HG03060 (cell line): ENCODE data around the gene LPCAT1.

ENCODE experiments used
- ATAC-seq: cut with Tn5 transposase; IDR thresholded peaks from one replicate; pipeline ENCODE4 v1.9.1; 2021; ENCODE audit warnings: low read depth, moderate number of reproducible peaks; ENCODE audit not compliant: unreplicated experiment

The LPCAT1 gene

GRCh38 chr5:1555011-1555807 is 31.4 kb upstream of the LPCAT1 start:
- no peak for ATAC-seq

- ATAC-seq, result no peak
These were observed 30.7 kb upstream of the LPCAT1 start for GRCh38 chr5:1554410-1554967.

- no peak for ATAC-seq
These were observed 30.0 kb upstream of the LPCAT1 start for GRCh38 chr5:1553539-1554409.

GRCh38 chr5:1552521-1553255 is 28.9 kb upstream of the LPCAT1 start:
- ATAC-seq, result no peak

GRCh38 chr5:1551426-1552301 is 27.9 kb upstream of the LPCAT1 start:
- no peak for ATAC-seq

GRCh38 chr5:1550287-1551076 is 26.7 kb upstream of the LPCAT1 start:
- ATAC-seq, result no peak

- ATAC-seq, result no peak
These were observed 25.8 kb upstream of the LPCAT1 start for GRCh38 chr5:1549475-1550030.

- ATAC-seq, result no peak
These were observed 25.1 kb upstream of the LPCAT1 start for GRCh38 chr5:1548702-1549474.

GRCh38 chr5:1547655-1548054 is 23.9 kb upstream of the LPCAT1 start:
- no peak for ATAC-seq

- ATAC-seq, result no peak
These were observed 23.5 kb upstream of the LPCAT1 start for GRCh38 chr5:1547236-1547635.

GRCh38 chr5:1546556-1546955 is 22.8 kb upstream of the LPCAT1 start:
- ATAC-seq, result no peak

GRCh38 chr5:1545805-1546355 is 22.1 kb upstream of the LPCAT1 start:
- no peak for ATAC-seq

GRCh38 chr5:1545126-1545804 is 21.5 kb upstream of the LPCAT1 start:
- ATAC-seq, result no peak

GRCh38 chr5:1544294-1544961 is 20.7 kb upstream of the LPCAT1 start:
- no peak for ATAC-seq

- ATAC-seq, result no peak
These were observed 19.9 kb upstream of the LPCAT1 start for GRCh38 chr5:1543398-1544293.

GRCh38 chr5:1542781-1543180 is 19.0 kb upstream of the LPCAT1 start:
- no peak for ATAC-seq
